ENCODE measurements around the gene KHDRBS1. TPM values are rescaled to one million over a fixed set of nuclear protein-coding genes. Genes with fewer than 3 reads are reported as not detected.

KHDRBS1 gene
- total and polyA plus RNA-seq, 2 of the 13 experiments (the other 11 are each of a cell fraction or from before 2014, with no cell fraction given): 25.1 to 39.0 TPM

DNA sequence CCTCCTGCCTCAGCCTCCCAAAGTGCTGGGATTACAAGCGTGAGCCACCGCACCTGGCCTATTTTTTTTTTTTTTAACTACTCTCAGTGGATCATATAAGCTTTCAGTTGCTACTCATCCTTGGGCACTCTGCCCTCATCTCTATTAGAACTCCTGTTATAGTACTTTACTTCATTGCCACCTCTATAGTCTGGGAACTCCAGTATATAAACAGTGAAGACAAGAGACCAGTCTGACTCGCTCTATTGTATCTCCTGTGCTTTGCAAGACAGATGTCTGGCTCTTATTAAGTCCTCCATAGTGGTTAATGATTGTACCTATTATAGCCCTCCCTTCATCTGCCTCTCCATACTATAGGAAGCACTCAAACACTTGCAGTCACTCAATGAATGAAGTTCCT is 15.1 kb downstream of the KHDRBS1 start (continued):
- no peak for TF ChIP-seq ZFP36L1 (CRISPR knock-in tag; IDR thresholded peaks at IDR 0.05)

DNA sequence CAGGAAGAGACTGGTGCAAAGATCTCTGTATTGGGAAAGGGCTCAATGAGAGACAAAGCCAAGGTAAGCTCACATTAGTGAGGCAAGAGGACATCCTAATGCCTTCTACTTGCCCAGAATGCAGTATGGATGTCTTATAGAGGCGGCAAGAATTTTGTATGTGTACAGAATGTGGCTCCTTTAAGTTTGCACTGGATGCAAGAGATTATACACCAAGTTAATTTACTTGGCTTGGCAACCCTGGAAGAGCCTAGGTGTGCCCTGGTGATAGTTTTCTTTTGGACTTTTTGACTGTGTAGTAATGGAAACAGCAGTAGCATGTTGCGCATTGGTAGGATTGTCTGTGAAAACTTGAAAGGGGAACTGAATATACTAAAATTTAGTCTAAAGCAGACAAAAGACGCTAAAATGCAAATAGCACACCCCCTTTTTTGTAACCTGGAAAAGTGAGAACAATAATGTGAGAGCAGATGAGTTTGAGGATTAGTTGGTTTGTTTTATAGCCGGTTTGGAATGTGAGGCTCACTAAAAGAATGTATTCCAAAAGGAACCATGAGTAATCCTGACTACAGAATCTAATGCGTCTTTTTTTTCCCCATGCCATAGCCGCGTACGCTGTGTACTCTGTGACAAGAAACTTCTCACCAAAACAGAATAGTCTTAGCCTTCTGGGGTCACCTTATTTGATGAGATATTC is 18.1 kb downstream of the KHDRBS1 start:
- Histone ChIP-seq H3K36me3 (replicated peaks in 1 of 2; ENCODE audit: control insufficient read depth in 1 of 2, insufficient read depth in 2 of 2, low read length in 2 of 2) (peaks cover 19 to 69% of the 10 kb centered on the region in 2 experiments), H3K27me3 (ENCODE audit: control insufficient read depth in 1 of 2, insufficient read depth in 2 of 2, low read length in 2 of 2) (no peaks in the 10 kb centered on the region), H3K4me1 (ENCODE audit: insufficient read depth, low read length) (no peaks in the 10 kb centered on the region), H4K20me1 (ENCODE audit: insufficient read depth, low read length) (peaks cover 30% of the 10 kb centered on the region), H2AFZ (ENCODE audit: low read length) (no peak overlapping the region), H3K4me3 (replicated peaks in 1 of 3; ENCODE audit: insufficient read depth in 1 of 3, low read depth in 2 of 3, low read length in 3 of 3) (no peak overlapping the region), H3K79me2 (ENCODE audit: insufficient read depth, low read length) (peaks cover 82% of the 10 kb centered on the region), H3K9ac (ENCODE audit: insufficient read depth, low read depth, low read length) (no peak overlapping the region), H3K27ac (ENCODE audit: extremely low read length, insufficient read depth, low read length) (no peak overlapping the region), H3K4me2 (ENCODE audit: low read depth, low read length) (no peak overlapping the region), H3K9me3 (ENCODE audit: low read length) (no peaks in the 10 kb centered on the region)
- no peak for TF ChIP-seq SMARCE1 (IDR thresholded peaks at IDR 0.05; ENCODE audit: borderline replicate concordance)
- TF ChIP-seq, protein P1, sequence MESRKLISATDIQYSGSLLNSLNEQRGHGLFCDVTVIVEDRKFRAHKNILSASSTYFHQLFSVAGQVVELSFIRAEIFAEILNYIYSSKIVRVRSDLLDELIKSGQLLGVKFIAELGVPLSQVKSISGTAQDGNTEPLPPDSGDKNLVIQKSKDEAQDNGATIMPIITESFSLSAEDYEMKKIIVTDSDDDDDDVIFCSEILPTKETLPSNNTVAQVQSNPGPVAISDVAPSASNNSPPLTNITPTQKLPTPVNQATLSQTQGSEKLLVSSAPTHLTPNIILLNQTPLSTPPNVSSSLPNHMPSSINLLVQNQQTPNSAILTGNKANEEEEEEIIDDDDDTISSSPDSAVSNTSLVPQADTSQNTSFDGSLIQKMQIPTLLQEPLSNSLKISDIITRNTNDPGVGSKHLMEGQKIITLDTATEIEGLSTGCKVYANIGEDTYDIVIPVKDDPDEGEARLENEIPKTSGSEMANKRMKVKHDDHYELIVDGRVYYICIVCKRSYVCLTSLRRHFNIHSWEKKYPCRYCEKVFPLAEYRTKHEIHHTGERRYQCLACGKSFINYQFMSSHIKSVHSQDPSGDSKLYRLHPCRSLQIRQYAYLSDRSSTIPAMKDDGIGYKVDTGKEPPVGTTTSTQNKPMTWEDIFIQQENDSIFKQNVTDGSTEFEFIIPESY (CRISPR knock-in tag; IDR thresholded peaks at IDR 0.05): peak; percentile 34; the same call in 1 of the 2 replicates
- POLR2A ChIA-PET: no interaction called here
- FAIRE-seq: no peak
- no peak for DNase-seq (ENCODE audit: low spot score)
- intact Hi-C loops (cut with micrococcal nuclease; ENCODE audit: unreplicated experiment) (no loop called here), in situ Hi-C loops (cut with HindIII; ENCODE audit: extremely low pct_ligation_motif_present, low pct_unique_long_range_greater_than_20kb) (no loop called here)
- WGBS (ENCODE audit: low lambda C conversion rate): 94% methylated on average over 8 of the region's 8 CpGs
- CTCF ChIA-PET (ENCODE audit: low intra/inter-chr PET ratio, low total read pairs): no interaction called here
- BruUV-seq (replicated peaks): no TSS peak
- ATAC-seq: no peak

DNA sequence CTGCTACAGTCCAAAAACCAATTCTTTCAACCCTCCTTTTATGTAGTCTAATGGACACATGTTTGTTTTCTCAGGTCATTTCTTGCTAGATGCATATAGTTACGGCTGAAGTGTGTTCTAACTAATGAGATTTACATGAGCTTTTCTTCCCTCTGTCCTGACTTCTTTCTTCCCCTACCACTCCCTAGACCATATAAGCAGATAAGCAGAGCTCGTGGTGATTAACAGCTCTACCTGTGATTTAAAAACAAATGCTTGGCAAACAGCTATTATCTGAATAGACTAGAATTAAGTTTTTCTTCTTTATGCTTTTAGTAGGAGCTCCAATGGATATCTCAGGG is 18.6 kb downstream of the KHDRBS1 start:
- Histone ChIP-seq H3K4me3 (replicated peaks in 1 of 3; ENCODE audit: insufficient read depth in 1 of 3, low read depth in 2 of 3, low read length in 3 of 3) (no peak overlapping the region), H3K9me3 (ENCODE audit: low read length) (no peaks in the 10 kb centered on the region), H3K4me1 (ENCODE audit: insufficient read depth, low read length) (no peaks in the 10 kb centered on the region), H3K27me3 (ENCODE audit: control insufficient read depth in 1 of 2, insufficient read depth in 2 of 2, low read length in 2 of 2) (no peaks in the 10 kb centered on the region), H3K27ac (ENCODE audit: extremely low read length, insufficient read depth, low read length) (no peak overlapping the region), H3K9ac (ENCODE audit: insufficient read depth, low read depth, low read length) (no peak overlapping the region), H3K4me2 (ENCODE audit: low read depth, low read length) (no peak overlapping the region), H3K36me3 (replicated peaks in 1 of 2; ENCODE audit: control insufficient read depth in 1 of 2, insufficient read depth in 2 of 2, low read length in 2 of 2) (peaks cover 19 to 74% of the 10 kb centered on the region in 2 experiments), H2AFZ (ENCODE audit: low read length) (no peak overlapping the region), H3K79me2 (ENCODE audit: insufficient read depth, low read length) (peaks cover 79% of the 10 kb centered on the region), H4K20me1 (ENCODE audit: insufficient read depth, low read length) (peaks cover 27% of the 10 kb centered on the region)
- WGBS (ENCODE audit: low lambda C conversion rate): 96% methylated on average over 2 of the region's 2 CpGs
- POLR2A ChIA-PET: no interaction called here
- CTCF ChIA-PET (ENCODE audit: low intra/inter-chr PET ratio, low total read pairs): no interaction called here
- DNase-seq (ENCODE audit: low spot score) (no peak), FAIRE-seq (no peak), ATAC-seq (no peak)
- in situ Hi-C loops (cut with HindIII; ENCODE audit: extremely low pct_ligation_motif_present, low pct_unique_long_range_greater_than_20kb) (no loop called here), intact Hi-C loops (cut with micrococcal nuclease; ENCODE audit: unreplicated experiment) (no loop called here)
- no TSS peak for BruUV-seq (replicated peaks)
- TF ChIP-seq, protein P2, sequence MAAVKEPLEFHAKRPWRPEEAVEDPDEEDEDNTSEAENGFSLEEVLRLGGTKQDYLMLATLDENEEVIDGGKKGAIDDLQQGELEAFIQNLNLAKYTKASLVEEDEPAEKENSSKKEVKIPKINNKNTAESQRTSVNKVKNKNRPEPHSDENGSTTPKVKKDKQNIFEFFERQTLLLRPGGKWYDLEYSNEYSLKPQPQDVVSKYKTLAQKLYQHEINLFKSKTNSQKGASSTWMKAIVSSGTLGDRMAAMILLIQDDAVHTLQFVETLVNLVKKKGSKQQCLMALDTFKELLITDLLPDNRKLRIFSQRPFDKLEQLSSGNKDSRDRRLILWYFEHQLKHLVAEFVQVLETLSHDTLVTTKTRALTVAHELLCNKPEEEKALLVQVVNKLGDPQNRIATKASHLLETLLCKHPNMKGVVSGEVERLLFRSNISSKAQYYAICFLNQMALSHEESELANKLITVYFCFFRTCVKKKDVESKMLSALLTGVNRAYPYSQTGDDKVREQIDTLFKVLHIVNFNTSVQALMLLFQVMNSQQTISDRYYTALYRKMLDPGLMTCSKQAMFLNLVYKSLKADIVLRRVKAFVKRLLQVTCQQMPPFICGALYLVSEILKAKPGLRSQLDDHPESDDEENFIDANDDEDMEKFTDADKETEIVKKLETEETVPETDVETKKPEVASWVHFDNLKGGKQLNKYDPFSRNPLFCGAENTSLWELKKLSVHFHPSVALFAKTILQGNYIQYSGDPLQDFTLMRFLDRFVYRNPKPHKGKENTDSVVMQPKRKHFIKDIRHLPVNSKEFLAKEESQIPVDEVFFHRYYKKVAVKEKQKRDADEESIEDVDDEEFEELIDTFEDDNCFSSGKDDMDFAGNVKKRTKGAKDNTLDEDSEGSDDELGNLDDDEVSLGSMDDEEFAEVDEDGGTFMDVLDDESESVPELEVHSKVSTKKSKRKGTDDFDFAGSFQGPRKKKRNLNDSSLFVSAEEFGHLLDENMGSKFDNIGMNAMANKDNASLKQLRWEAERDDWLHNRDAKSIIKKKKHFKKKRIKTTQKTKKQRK (IDR thresholded peaks at IDR 0.05; ENCODE audit: low read length): no peak
